Measurements from ENCODE around the gene DDX18.

The DDX18 gene

DNA sequence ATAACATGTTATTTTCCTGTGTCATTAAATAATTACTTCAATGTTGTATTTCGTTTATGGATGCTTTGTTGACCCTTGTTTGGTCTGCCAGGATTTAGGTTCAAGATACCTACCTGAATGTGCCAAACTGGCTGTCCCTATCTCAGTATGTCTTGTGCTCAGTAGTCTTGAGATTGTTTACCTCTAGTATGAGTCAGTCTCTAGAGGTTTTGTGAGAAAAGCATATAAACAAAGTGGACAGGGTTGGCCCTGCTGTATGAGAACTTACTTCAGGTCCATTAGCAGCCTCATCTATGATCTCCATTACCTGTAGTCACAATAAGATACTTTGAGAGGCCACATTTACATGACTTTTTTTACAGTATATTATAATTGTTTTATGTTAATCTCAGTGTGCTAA lies 17.8 kb downstream of the DDX18 start:
- TF ChIP-seq, protein P1, sequence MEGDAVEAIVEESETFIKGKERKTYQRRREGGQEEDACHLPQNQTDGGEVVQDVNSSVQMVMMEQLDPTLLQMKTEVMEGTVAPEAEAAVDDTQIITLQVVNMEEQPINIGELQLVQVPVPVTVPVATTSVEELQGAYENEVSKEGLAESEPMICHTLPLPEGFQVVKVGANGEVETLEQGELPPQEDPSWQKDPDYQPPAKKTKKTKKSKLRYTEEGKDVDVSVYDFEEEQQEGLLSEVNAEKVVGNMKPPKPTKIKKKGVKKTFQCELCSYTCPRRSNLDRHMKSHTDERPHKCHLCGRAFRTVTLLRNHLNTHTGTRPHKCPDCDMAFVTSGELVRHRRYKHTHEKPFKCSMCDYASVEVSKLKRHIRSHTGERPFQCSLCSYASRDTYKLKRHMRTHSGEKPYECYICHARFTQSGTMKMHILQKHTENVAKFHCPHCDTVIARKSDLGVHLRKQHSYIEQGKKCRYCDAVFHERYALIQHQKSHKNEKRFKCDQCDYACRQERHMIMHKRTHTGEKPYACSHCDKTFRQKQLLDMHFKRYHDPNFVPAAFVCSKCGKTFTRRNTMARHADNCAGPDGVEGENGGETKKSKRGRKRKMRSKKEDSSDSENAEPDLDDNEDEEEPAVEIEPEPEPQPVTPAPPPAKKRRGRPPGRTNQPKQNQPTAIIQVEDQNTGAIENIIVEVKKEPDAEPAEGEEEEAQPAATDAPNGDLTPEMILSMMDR (IDR thresholded peaks at IDR 0.05; ENCODE audit: insufficient read depth, low read length, missing control alignments), result no peak
- no peak overlapping the region for H3K4me3 ChIP-seq (ENCODE audit: low read depth, low read length)
- DNase-seq (ENCODE audit: low read depth, low spot score), result no peak
- CTCF ChIA-PET, result interaction anchor here (1.3 to 17.5 kb wide), 4 partner anchors 11 to 175 kb away, joined by 5 to 519 read pairs (median 38); partner anchors contain the start of gene DDX18
- POLR2A ChIA-PET, result no interaction called here

DNA sequence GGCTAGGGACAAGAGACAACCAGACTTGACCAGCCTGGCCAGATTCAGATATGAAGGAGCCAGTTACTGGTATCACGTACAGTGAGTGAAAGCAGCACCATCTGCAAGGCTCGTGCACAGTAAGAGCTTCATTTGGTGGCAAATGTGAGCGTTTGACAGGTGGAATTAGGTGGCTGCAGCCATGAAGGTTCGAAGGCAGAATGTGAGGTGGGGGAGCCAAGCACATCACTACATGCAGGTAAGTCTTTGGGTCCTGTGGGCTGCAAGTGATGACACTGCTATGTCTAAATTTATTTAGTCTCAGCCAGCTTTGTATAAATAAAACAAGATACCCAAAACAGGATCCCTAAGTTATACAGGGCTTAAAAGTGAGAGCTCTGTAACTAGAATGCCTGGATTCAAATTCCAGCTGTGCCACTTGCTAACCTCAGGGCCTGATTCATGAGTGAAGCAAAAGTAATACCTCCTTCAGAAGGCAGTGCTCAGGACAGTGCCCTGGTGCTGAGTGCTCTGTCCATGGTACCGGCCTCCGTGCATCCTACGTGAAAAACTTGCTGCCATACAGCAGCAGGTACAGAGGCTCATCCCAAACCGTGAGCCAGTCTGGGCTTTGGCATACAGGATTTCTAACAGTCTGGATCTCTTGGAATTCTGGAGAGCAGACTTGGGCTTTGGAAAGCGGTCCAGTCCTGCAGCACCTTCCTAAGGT lies 18.6 kb downstream of the DDX18 start:
- DNase-seq (ENCODE audit: low read depth, low spot score), result no peak
- TF ChIP-seq, protein P1 (IDR thresholded peaks at IDR 0.05; ENCODE audit: insufficient read depth, low read length, missing control alignments), result no peak
- ChIA-PET CTCF (interaction anchor here (1.1 to 17.5 kb wide), 8 partner anchors 8 to 174 kb away, joined by 3 to 519 read pairs (median 21); partner anchors contain the start of gene DDX18), POLR2A (interaction anchor here (1.4 kb wide), 1 partner anchor 170 kb away, joined by 7 read pairs; no protein-coding TSS in a partner anchor)
- no peak overlapping the region for H3K4me3 ChIP-seq (ENCODE audit: low read depth, low read length)

DNA sequence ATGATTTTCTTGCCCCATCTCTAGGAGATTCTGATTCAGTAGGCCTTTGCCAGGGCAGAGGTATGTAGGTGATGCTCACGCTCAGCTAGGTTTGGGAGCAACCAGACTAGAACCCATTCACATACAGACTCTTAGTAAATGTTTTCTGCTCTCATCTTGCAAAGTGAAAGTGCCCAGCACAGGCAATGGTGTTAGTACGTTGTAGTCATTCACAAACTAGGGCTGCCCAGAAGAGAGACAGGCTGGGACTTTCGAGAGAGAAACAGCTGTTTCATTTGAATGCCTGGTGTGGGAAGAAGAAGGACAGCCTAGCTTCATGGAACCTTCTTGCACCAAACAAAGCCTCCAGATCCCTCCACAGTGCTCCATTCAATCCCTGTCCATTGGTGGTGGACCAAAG lies 19.4 kb downstream of the DDX18 start:
- TF ChIP-seq, protein P1 (IDR thresholded peaks at IDR 0.05; ENCODE audit: insufficient read depth, low read length, missing control alignments), result no peak
- no peak for DNase-seq (ENCODE audit: low read depth, low spot score)
- ChIA-PET POLR2A (interaction anchor here (1.4 kb wide), 1 partner anchor 169 kb away, joined by 7 read pairs; no protein-coding TSS in a partner anchor), CTCF (interaction anchor here (0.8 to 17.5 kb wide), 11 partner anchors 9 to 213 kb away, joined by 3 to 519 read pairs (median 11); partner anchors contain the start of gene DDX18)
- no peak overlapping the region for H3K4me3 ChIP-seq (ENCODE audit: low read depth, low read length)

DNA sequence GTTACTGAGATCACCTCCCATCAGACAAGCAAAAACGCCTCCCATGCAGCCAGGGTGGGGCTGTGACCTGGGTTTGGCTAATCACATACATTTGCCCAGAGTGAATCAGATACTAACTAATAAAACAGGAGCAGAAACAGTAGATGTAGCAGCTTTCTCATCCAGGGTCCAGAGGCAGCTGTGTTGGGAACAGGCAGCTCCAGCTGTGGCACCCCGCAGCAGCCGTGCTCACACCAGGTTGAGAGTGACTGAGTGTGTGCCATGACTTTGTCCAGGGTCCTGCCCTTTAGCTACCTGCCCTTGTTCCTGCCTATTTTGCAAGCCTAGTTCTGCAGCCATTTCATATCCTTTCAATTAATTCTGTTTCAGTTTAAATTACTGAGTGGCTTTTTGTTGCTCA lies 20.5 kb downstream of the DDX18 start:
- ChIA-PET CTCF (interaction anchor here (0.8 to 17.5 kb wide), 20 partner anchors 9 to 230 kb away, joined by 3 to 519 read pairs (median 6); partner anchors contain the start of gene DDX18), POLR2A (no interaction called here)
- no peak for DNase-seq (ENCODE audit: low read depth, low spot score)
- TF ChIP-seq, protein P1 (IDR thresholded peaks at IDR 0.05; ENCODE audit: insufficient read depth, low read length, missing control alignments), result no peak
- H3K4me3 ChIP-seq (ENCODE audit: low read depth, low read length), result no peak overlapping the region

DNA sequence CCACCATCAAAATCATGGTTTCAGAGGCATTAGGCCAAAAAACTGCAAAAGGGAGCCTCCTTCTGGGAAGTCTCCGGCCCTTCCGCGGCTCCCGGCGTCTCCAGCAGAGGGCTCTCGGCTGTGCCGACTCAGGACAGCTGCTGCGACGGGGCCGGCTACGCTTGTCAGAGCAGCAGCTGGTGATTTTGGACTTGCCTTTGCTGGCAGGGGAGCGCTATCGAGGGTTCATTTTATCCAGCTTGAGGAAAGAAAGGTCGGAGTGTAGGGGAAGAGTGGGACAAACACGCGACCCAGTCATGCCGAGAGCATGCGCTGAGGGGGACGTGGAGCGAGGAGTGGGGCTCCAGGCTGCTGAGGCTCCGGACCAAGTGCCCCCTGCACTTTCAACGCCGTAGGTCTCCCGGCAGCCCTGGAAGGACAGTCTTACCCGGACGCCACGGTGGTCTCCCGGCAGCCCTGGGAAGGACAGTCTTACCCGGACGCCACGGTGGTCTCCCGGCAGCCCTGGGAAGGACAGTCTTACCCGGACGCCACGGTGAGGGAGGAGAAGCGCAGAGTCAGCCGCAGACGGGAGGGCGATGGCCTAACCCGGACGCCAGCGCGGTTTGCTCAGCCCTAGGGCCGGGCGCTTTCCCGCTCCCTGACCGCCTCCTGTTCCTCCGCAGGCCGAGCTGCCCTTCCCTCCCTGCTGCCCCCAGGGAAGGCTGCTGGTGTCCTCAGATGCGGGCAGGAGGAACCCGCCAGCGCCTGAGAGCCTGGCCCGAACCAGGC lies 21.7 kb downstream of the DDX18 start:
- TF ChIP-seq, protein P1 (IDR thresholded peaks at IDR 0.05; ENCODE audit: insufficient read depth, low read length, missing control alignments), result peak; percentile 97
- CTCF ChIA-PET, result interaction anchor here (0.7 to 17.5 kb wide), 31 partner anchors 11 to 229 kb away, joined by 3 to 519 read pairs (median 5); partner anchors contain the start of gene DDX18
- peak overlapping the region; percentile 55 for H3K4me3 ChIP-seq (ENCODE audit: low read depth, low read length)
- POLR2A ChIA-PET, result interaction anchor here (0.7 to 0.9 kb wide), 3 partner anchors 19 to 167 kb away, joined by 3 to 4 read pairs (median 3); no protein-coding TSS in a partner anchor
- DNase-seq (ENCODE audit: low read depth, low spot score), result peak; percentile 29

Measured in AG04449 (cell line).